Heart left ventricle (tissue), 13 donors: ENCODE measurements around the gene HSF4.

Experiments
- POLR2A ChIP-seq, 2 donors: fragments of 450-650 bp; IDR thresholded peaks; one replicate each; pipeline ENCODE4 v1.6.1; 2017; ENCODE audit warnings: antibody characterized with exemption in 2 of 2, mild to moderate bottlenecking in 2 of 2, moderate library complexity in 2 of 2
- TF ChIP-seq, protein P1 (sequence below), 12 donors: fragments of 200-600 bp; sonication (generic) in 4 of 12; IDR thresholded peaks; one replicate each; pipeline versions ENCODE4 v1.5.0 to v1.8.0; 2018 to 2022; ENCODE audit warnings: antibody characterized with exemption in 12 of 12, mild to moderate bottlenecking in 5 of 12
- donor health status: ischemic (EF 13 %, LVEDD 7.1; RV severe dilation, severe dysfunction).
- donor health status: DM: no; HTN: yes; CAD: no.
- donor health status: DM: no; HTN: no; CAD: no.
- donor health status: ischemic (EF 25% LVEDD 6.9; RV normal size, moderate dysfunction).
- donor health status: ischemic (EF 25% LVEDD 5.7; RV mildly dilated, moderate dysfunction).
- donor health status: ischemic (EF 35%, LVEDD 5.7; RV mildly dilated, moderate dysfunction).
- donor health status: nonischemic (EF 11% LVEDD 7.7; RV severe dilation, severe dysfunction).
- donor health status: DM: yes; HTN: yes; CAD: no.
- donor health status: PGD.
- donor health status: ischemic (EF 29% LVEDD 5.4; RV normal size, mild dysfunction).
- donor health status: nonischemic (EF 23%, LVEDD 6.1; RV moderate dilation, normal function).

DNA sequence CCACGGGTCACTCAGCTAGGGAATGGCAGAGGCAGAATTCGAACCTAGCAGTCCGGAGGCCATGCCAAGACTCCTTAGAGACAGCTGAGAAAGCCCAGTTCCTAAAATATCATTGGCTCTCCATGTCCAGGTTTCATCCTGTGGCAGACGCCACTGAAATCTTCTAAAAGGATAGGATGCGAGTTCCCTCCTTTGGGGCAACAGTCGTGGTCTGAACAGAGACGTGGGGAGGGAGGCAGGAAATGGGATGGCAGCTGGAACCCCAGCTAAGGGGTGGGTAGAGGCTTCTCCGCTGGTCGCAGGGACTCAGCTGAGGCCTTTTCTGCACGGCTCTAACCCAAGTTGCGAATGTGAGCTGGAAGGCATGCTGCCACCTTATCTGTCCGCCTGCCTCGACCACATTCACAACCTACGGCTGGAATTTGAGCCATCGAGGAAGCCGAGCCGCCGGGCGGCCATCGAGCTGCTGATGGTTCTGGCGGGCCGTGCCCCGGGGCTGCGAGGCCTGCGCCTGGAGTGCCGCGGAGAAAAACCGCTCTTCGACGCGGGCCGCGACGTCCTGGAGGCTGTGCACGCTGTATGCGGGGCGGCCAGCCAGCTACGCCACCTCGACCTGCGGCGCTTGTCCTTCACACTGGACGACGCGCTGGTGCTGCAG lies 1.9 kb upstream of the HSF4 start:
- TF ChIP-seq, protein P1, sequence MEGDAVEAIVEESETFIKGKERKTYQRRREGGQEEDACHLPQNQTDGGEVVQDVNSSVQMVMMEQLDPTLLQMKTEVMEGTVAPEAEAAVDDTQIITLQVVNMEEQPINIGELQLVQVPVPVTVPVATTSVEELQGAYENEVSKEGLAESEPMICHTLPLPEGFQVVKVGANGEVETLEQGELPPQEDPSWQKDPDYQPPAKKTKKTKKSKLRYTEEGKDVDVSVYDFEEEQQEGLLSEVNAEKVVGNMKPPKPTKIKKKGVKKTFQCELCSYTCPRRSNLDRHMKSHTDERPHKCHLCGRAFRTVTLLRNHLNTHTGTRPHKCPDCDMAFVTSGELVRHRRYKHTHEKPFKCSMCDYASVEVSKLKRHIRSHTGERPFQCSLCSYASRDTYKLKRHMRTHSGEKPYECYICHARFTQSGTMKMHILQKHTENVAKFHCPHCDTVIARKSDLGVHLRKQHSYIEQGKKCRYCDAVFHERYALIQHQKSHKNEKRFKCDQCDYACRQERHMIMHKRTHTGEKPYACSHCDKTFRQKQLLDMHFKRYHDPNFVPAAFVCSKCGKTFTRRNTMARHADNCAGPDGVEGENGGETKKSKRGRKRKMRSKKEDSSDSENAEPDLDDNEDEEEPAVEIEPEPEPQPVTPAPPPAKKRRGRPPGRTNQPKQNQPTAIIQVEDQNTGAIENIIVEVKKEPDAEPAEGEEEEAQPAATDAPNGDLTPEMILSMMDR (IDR thresholded peaks at IDR 0.05), result no peak
- TF ChIP-seq POLR2A (IDR thresholded peaks at IDR 0.05), result no peak
